ENCODE data around the gene FN1.

FN1 gene

DNA sequence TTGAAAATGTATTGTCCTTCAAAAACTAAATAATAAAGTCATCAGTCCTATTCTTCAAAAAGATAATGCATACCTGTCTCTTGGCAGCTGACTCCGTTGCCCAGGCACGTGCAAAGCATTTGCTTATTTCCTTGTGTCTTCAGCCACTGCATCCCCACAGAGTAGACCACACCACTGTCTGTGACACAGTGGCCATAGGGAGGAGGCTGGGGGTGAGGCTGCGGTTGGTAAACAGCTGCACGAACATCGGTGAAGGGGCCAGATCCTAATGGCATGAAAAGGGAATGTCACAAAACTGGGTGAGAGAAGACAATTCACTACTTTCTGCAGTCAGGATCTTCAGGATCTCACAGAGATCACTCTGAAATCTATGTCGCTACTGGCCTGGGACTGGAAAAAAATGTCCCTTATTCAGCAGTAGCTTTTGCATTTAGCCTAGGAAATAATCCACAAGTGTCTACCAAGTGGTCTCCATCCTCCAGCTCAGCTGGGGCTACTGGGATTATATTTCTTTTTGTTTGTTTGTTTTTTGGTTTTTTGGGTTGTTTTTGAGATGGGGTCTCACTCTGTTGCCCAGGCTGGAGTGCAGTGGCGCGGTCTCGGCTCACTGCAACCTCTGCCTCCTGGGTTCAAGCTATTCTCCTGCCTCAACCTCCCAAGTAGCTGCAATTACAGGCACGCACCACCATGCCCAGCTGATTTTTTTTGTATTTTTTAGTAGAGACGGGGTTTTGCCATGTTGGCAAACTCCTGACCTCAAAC, 10.7 kb downstream of the FN1 start:
- DNase-seq (ENCODE audit: low read depth, low spot score), result no peak
- H3K27ac ChIP-seq, result no peak overlapping the region

DNA sequence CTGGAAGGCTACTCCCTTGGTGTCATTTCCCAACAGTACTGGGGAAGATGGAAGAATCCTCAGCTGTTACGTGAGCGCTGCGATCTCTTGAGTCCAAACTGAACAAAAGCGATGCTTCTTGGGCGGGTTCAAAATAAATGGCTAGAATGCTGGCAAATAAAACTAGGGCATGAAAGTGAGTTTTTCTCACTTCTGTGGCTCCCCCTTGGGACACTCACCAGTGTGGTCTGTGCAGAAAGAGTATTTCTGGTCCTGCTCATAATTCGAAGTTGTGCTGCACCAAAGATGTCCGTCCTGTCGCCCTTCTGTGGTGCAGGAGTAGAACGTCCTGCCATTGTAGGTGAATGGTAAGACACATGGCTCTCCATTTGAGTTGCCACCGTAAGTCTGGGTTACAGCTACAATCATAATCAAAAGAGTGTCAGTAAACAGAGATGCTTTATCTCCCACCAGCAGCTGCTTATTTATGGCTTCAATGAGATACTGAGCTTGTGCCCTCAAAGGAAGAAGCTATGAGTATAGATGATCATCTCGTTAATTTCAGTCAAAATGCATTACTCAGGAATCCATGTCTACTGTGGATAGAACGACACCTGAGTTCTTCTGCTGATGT, 11.8 kb downstream of the FN1 start:
- no peak overlapping the region for H3K27ac ChIP-seq
- DNase-seq (ENCODE audit: low read depth, low spot score), result no peak

DNA sequence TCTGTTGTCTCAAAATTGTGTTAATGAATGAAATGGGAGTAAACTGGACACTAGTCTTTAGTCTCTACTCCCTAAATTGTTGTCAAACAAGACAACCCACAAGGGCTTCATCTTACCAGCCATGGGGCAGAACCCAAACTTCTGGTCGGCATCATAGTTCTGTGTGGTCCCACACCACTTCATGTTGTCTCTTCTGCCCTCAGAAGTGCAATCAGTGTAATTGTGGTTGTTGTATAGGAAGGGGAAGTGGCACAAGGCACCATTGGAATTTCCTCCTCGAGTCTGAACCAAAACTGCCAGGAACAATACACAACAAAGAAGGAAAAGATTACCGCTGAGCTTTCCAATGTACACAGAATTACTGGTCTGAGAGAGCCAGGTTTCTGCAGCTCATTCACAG, 12.6 kb downstream of the FN1 start:
- DNase-seq (ENCODE audit: low read depth, low spot score), result no peak
- no peak overlapping the region for H3K27ac ChIP-seq

DNA sequence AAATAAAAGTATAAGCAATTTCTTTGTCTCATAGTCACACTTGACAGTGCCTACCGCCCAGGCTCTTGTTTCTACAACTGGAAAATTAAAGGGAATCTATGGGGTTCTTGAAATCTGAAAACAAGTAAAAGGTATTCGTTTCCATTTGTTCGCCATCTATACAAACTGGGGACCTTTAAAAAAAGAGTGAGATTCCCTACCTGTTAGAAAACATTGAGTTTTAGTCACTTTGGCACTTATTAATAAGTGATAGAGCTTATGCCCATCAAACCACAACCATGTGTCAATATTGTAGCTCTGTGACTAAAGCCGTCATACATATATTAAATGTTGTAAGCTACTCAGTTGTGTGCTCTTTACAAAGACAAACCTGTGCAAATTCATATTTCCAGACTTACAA, 13.2 kb downstream of the FN1 start:
- no peak for DNase-seq (ENCODE audit: low read depth, low spot score)
- H3K27ac ChIP-seq, result no peak overlapping the region

DNA sequence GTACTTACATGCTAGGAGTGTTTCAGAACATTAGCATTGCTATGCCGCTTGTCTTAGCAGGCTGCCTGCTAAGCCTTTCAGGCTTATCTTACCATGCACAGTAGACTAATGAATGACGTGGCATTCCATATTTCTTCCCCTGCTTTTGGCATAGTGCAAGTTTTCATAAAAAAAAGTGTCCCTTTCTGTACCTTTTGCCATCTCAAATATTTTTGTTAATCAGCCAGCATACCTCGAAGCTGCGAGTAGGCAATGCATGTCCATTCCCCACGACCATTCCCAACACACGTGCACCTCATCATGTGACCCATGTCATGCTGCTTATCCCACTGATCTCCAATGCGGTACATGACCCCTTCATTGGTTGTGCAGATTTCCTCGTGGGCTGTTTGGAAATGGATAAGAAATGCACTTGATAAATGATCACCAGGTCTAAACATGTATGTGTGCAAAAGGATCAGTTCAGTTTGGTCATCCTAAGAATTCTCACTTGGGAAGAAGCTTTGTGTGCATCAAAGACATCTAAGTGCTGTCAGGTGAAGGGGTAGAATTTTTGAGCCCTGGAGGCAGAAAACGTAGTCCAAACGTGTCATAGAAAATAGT, 13.9 kb downstream of the FN1 start:
- no peak overlapping the region for H3K27ac ChIP-seq
- DNase-seq (ENCODE audit: low read depth, low spot score), result no peak

DNA sequence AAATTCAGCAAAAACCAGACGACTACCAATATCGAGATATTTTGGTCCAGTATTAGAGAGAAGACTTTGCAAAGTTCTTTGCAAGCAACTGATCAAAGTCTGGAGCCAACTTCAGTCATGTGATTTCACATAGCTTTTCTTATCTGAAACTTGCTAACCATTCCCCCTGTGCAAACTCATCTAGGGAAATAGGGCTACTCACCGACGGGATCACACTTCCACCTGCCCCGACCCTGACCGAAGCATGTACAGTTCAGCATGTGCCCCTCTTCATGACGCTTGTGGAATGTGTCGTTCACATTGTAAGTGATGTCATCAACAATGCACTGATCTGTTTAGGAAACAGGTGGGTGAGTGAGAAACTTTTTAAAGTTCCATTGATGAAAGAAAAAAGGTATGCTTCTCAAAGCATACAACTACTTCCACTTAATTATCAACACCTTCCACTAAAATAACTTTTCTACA, 15.4 kb downstream of the FN1 start:
- no peak for DNase-seq (ENCODE audit: low read depth, low spot score)
- no peak overlapping the region for H3K27ac ChIP-seq

DNA sequence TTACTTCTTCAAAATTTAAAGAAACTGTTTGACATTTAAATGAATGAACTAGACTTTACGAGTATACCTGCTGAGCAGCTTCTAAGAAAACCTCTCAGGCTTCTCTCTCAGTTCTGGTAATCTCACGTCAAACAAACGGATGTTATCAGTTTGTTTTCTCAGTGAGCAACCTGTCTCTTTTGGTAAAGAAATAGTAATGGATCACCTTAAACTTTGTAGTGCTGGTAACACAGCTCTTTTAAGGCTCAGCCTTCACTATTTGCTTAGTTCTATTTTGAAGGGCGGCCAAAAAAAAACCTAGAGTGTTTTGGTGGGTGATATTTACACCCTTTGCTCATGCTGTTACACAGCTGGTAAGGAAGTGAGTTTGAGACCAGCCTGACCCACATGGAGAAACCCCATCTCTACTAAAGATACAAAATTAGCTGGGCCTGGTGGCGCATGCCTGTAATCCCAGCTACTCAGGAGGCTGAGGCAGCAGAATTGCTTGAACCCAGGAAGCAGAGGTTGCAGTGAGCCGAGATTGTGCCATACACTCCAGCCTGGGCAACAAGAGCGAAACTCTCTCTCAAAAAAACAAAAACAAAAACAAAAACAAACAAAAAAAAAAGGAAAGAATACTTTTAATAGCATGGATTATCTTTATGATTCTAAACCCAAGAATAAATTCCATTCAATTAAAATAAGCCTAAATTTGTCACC, 15.9 kb downstream of the FN1 start:
- no peak for DNase-seq (ENCODE audit: low read depth, low spot score)
- no peak overlapping the region for H3K27ac ChIP-seq

DNA sequence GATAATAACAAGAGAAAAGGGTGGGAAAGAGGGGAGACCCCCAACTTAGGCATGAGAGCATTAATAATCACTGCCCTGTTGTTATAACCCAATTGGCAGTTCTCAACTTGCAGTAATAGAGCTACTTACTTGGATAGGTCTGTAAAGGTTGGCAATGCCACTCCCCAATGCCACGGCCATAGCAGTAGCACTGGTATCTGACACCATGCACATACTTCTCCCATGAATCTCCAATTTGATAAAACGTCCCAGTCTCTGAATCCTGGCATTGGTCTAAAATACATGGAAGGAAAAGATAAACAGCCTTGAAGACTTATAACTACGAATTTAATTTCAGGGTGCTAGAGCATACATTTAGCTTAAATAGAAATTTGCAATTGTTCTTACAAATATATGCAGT, 16.8 kb downstream of the FN1 start:
- no peak for DNase-seq (ENCODE audit: low read depth, low spot score)
- H3K27ac ChIP-seq, result no peak overlapping the region

DNA sequence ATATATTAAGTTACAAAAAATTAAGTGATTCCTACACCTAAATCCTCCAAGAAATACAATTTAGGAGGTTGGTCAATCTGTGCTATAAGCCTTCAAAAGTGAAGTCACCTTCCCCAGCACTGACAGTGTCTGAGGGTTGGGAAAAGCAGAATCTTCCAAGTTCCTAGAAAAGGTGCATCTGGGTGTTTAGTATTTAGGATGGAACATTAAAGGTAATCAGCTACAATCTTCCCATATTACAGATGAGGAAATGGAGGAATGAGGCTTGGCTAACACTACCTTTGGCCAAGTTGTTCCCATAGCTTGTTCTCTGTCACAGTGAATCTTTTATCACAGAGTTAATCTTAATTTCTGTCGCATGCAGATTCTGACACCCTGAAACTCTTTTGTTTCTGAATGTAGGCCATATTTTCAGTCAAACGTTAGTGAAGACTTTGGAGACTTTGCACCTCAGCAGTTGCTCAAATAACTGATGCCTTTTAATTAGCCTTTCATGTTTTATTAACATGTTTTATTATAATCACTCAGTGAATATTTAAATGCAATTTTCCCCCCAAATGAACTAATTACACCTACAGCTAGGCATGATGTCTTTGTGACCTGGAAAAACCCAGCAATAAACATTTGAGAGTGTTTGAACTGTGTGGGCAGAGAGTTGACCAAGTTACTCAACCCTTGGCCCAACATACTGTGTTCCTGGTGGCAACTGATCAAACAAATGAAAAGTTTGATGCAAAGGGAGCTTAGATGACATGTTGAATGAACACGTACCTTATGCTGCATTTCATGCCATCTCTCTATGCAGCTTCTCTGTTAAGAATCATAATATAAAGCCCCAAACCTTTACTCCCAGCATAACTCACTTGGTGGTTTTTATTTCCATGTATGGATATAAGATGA, 17.6 kb downstream of the FN1 start:
- no peak overlapping the region for H3K27ac ChIP-seq

DNA sequence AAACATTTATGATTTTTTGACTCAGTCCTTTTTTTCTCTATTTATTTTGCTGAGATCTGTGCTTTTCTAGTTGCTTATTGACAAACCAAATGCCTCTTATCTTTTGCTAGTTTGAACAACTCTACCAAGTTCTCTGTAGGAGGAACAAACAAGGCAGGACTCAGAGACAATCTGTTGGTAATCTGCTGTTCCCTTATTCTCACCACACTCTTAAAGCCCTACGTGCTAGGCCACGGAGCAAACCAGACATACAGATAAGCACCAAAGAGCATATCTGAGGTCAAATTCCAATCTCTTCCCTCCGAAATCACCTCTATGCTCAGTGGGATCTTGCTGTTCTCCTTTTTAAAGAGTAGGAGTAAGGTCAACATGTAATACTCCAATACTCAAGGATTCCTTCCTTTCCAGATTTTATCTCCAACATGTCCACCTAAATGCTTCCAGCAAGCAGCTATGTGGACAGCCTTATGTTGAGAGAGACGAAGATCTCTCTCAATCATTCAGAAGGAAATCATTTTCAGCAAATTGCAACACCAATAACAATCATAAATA, 18.4 kb downstream of the FN1 start:
- DNase-seq (ENCODE audit: low read depth, low spot score), result no peak
- H3K27ac ChIP-seq, result no peak overlapping the region

More for the DNA sequence above, 17.6 kb downstream of the FN1 start:
- no peak for DNase-seq (ENCODE audit: low read depth, low spot score)

DNA sequence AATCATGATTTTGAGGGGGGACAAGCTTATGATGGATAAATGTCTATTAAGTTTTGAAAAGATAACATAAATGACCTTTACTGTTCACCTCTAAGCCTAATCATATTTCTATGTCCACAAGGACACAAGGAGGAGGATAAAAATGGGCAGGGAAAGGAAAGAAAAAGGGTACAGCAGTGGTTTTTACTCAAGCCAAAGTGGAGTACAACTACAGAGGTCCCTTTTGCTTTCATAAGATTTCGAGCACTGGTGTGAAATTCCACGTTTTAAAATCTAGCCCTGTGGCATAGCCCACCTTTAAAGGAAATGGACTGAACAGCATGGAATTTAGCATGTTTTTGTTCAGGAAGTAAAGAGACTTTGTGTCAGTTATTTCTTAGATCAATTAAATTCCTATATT, 19.2 kb downstream of the FN1 start:
- H3K27ac ChIP-seq, result no peak overlapping the region
- no peak for DNase-seq (ENCODE audit: low read depth, low spot score)

DNA sequence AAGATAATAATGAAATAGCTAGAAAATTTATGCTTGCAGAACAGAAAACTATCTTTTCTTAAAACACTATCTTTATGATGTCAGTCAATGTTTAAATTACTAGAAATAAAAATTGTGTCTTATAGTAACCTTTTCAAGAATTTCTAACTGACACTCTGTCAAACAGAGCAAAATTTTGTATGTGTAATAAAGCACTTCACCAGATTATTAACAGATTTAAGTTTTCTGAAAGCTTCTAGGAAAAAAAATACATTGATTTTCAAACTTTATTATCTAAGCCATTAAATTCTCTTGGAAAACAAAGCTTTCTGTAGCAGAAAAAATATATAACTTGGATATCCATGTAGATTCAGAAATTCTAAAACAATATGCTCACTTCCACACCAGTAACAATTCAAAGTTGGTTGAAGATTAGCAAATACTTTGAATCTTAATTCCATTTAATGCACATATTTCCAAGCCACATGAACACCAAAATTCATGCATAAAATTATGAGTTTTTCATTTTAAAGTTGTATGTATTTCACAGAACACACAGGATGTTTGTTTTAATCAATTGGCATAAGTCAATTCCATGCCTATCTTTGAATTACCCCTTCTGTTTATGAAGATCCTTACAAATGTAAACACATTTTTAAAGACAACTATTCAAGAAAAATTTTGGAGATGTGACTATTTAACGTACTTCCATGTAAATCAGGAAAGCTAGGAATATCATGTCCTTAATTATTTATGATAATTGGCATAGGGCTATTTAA, 19.9 kb downstream of the FN1 start:
- no peak for DNase-seq (ENCODE audit: low read depth, low spot score)
- no peak overlapping the region for H3K27ac ChIP-seq

DNA sequence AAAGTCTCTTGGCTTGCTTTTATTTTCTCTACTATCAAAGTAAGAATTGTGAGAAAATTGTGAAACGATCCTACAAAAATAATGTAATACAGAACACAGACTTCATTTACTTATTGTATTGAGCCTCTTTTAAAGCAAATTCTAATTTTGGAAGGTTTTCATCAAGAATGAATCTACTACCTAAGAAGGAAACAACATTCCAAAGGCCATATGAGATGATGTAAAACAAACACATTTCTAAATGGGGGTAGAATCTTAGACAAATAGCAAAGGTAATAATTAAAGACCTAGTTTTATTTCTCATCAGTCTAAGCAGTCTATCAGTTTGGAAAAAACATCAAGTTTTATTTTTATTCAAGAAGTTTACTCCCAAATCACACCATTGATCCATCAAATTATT, 20.6 kb downstream of the FN1 start:
- DNase-seq (ENCODE audit: low read depth, low spot score), result no peak
- no peak overlapping the region for H3K27ac ChIP-seq

DNA sequence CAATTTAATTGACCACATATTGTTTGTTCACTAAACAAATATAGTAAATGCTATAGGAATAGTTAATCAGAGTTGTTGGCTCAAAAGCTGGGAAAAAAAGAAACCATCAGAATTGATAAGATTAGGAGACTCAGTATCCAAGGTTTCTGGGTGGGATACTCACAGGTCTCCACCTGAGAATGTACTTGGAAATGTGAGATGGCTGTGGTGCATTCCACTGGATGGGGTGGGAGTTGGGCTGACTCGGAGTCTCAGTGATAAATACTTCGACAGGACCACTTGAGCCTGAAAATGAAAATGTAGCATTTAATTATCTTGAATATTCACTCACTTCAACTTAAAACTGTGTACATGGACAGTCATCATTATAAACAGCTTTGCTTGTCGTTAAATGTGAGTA, 21.2 kb downstream of the FN1 start:
- no peak for DNase-seq (ENCODE audit: low read depth, low spot score)
- H3K27ac ChIP-seq, result no peak overlapping the region

DNA sequence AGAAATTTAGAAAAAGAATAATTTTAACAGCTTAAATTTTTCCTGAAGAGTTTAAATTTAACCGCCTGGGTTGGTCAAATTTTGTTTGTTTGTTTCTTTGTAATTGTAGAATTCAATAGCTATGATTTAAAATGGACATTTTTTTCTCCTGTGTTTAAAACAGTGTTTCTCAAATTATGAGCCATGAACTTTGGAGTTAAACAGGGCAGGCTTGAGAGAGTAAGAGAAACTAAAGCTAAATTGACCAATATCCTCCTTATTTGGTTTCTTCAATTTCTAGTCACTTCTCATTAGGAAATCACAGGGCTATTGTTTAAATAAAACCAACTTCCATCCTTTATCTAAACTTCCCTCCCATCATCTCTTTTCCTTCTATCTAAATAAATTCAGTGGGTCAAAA, 21.9 kb downstream of the FN1 start:
- no peak overlapping the region for H3K27ac ChIP-seq
- DNase-seq (ENCODE audit: low read depth, low spot score), result no peak

DNA sequence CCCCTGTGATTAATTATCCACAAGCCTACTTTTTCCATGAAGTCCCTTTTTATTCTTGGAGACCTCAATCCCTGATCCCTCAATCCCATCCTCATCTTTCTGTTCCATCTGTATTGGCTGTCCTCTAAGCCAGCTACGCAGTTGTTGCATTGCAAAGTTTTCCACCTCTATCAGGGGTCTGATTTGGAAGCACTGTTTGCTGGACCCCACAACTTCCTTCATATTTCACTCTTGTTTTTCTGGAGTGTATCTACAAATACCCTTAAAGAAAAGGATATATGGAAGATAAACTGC, 22.4 kb downstream of the FN1 start:
- peak overlapping the region; percentile 24 for H3K27ac ChIP-seq
- DNase-seq (ENCODE audit: low read depth, low spot score), result no peak

DNA sequence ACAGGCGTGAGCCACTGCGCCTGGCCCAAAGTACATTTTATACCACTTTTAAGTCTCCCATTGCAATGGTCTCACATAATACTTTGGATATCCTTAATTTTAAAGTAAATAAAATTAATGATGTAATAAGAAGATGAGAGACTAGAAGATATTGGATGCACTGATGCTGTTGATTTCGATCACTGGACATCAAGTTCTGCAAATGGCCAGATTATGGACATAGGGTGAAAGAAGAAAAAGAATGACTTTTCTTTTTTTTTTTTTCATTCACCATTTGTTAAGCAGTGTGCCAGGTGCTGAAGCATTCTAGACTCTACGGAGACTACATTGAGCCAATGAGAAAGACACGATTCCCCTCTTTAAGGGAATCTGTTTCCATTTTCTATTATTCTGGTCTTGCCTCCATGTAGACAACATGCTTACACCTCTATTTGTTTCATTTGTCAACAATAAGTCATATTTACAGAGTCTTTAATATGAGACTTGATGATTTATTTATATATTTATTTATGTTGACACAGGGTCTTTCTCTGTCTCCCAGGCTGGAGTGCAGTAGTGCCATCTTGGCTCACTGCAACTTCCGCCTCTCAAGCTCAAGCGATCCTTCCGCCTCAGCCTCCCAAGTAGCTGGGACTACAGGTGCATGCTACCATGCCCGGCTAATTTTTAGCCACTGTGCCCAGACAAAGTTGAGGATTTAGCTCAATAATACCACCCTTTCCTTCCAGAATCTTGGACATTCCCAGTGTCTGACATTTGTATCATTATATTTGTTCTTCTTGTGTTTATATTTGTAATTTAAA, 23.7 kb downstream of the FN1 start:
- peak overlapping the region; percentile 24 for H3K27ac ChIP-seq
- DNase-seq (ENCODE audit: low read depth, low spot score), result no peak

DNA sequence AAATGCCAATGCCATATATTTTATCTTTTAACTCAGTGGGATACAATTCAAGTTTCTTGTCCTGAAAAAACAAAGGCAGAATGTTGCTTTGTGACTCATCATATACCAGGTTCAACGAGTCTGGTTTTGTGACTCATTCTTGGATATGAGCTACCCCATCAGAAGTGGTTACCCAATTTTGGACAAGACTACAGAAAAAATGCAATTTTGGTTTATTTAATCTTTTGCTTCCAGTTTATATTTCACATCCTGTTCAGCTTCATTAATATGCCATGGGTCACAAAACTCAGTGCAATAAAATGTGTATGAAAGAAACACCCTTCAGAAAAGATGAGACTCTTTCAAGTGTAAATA, 25.0 kb downstream of the FN1 start:
- peak overlapping the region; percentile 45 for H3K27ac ChIP-seq
- peak; percentile 63 for DNase-seq (ENCODE audit: low read depth, low spot score)
